Activated CD4-positive, CD25-positive, alpha-beta regulatory T cell (primary cell): ENCODE measurements around the gene RIMS1.

Experiments used
- DNase-seq, 4 experiments: peaks; one replicate each; lab custom pipeline; 2025; lab: John Stamatoyannopoulos, UW

The RIMS1 gene, protein sequence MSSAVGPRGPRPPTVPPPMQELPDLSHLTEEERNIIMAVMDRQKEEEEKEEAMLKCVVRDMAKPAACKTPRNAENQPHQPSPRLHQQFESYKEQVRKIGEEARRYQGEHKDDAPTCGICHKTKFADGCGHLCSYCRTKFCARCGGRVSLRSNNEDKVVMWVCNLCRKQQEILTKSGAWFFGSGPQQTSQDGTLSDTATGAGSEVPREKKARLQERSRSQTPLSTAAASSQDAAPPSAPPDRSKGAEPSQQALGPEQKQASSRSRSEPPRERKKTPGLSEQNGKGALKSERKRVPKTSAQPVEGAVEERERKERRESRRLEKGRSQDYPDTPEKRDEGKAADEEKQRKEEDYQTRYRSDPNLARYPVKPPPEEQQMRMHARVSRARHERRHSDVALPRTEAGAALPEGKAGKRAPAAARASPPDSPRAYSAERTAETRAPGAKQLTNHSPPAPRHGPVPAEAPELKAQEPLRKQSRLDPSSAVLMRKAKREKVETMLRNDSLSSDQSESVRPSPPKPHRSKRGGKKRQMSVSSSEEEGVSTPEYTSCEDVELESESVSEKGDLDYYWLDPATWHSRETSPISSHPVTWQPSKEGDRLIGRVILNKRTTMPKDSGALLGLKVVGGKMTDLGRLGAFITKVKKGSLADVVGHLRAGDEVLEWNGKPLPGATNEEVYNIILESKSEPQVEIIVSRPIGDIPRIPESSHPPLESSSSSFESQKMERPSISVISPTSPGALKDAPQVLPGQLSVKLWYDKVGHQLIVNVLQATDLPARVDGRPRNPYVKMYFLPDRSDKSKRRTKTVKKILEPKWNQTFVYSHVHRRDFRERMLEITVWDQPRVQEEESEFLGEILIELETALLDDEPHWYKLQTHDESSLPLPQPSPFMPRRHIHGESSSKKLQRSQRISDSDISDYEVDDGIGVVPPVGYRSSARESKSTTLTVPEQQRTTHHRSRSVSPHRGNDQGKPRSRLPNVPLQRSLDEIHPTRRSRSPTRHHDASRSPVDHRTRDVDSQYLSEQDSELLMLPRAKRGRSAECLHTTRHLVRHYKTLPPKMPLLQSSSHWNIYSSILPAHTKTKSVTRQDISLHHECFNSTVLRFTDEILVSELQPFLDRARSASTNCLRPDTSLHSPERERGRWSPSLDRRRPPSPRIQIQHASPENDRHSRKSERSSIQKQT (N-terminal part only)

DNA sequence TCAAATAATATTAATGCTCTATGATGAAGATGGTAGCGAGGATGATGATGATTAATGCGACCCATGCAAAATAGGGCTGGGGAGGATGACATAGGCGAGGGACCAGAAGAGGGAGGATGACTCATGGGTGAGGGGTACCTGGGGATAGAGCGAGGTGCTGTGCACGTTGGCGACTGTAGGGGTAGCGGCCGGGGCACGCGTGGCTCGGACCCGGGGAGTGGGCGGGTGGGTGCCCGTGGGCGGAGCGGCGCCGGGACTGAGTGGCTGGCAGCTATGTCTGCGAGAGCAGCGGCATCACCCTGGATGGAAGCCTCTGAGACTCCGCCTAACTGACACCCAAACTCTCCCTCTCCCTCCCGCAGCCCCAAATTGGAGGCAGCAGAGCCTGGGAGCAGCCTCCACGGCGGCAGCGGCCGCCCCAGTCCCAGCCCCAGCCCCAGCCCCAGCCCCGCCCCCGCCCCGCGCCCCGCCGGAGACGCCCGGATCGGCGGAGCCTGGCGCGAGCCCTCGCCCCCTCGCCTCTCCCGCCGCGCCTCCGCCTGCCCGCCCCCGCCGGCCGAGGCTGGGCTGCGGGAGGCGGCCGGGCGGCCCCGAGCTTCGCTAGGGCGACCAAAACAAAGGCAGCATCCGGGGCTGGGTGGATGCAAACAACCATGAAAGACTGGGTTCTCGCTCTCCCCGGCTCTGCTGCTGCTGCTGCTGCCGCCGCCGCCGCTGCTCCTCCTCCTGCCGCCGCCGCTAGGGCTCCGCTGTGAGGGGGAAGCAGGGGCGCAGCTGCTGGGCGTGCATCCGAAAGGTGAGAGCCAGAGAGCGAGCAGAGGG is at the start of gene RIMS1:
TSS of gene RIMS1 (plus strand) at position 367 of the 822 bp plus-strand sequence. CDS start 474 bp downstream, outside the sequence.
- no peak for DNase-seq

- DNase-seq: no peak
These were observed 35.1 kb upstream of the RIMS1 start for GRCh38 chr6:71851214-71851613.

GRCh38 chr6:71852948-71853347 is 33.4 kb upstream of the RIMS1 start:
- no peak for DNase-seq

DNA sequence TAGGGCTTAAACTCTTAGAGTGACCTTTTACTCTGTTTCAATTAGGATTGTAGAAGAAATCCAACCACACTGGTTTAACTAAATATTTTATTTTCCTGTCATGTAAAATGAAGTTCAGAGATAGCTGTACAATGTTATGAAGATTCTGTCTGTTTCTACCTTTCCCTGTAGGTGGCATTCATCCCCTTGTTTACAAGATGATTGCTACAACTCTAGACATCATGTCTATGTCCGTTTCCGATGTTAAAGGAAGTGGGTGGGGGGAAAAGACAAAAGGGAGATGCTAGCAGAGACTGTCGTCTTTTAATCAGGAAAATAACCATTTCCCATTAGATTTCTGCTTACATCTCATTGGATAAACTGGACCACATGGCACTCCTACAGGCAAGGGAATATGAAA is 30.9 kb upstream of the RIMS1 start:
- DNase-seq: no peak

GRCh38 chr6:71879016-71879415 is 7.3 kb upstream of the RIMS1 start:
- DNase-seq: no peak

DNA sequence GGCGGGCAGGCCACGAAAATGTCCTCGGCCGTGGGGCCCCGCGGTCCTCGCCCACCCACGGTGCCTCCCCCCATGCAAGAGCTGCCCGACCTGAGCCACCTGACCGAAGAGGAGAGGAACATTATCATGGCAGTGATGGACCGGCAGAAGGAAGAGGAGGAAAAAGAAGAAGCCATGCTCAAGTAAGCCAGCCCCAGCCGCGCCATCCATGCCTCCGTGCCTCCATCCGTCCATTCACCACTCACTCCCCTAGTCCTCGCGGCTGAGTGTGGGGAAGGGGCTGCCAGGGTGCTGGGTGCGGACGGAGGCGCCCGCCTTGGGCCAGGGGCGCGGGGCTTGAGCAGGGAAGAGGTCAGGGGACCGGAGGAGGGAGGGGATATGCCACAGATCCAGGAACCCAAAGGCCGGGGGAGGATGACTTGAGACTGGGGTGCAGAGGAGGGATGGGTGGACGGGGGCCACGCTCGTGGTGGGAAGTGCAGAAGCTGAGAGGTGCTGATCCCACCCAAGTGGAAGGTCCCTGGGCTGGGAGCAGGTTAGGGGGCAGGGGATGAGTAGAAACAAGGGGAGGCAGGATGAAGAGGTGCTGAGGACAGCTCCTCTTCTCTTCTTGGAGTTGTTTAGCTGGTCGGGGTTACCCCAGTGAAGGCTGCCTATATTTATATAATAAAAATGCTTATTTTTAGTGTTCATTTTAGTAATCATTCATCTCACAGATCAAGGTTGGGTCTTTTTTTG is 825 bp downstream of the RIMS1 start:
- DNase-seq: no peak

DNA sequence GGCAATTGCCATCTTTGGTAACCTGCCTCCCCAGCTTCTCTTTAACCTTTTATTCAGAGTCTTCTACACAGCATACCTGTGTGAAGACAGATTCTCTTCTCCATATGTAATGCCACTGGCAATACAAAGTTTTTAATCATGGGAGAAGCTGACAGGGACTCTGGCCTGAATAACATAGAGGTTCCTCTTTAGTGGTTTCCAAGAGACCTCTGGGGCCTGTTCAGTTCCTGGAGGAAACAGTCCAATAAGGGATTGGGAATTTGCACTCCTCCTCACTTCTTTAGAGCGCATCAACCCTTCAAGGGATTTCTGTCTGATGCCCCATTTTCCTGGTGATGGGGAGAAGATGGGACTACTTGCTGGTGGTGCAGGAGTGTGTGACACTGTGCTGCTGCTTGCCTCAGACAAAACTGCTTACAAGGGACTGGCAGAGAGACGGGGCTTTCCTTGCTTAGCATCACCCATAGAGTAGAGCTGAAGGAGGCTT is 1.4 kb downstream of the RIMS1 start:
- DNase-seq: no peak

DNA sequence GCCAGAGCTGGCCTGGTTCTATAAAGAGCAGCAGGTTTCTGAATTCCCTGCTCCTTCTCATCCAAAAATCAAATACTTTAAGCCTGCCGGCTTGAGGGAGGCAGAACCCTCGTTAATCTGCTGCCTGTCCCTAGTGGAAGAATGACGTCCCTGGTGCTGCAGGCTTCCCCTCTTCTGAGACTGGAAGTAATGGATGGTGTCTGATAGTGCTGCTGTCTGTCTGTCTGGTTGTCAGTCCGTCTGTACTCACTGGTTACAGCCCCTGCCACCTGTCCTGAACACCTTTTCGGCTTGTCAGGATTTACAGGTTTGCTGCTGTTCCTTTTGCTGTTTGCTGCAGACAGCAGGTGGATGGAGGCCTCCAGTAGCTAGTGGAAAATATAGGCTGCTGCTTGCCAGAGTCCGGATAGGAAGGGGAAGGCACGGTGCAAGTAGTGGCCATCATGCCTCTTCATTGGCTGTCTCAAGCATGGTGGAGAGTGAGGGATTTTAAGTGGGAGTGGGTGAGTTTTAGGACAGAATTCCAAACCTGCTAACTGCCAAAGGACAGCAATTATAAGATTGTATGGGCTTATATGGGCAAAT is 2.5 kb downstream of the RIMS1 start:
- no peak for DNase-seq

DNA sequence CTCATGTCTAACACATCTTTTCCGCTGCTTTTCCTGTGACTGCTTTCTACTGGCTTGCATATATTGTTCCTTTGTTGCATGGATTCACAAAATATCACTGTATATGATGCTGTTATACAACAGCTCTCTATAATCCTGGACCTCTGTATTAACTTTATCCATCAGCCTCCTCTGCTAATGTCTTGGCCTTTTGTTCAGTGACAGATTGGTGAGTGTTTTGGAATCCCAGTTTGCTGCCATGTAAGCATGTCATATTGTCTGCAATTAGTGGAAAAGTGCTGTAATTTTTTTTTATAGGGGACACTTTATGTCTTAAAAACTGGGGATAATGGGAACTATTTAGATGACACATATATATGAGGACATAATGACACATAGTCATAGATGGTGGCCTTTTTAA is 3.0 kb downstream of the RIMS1 start:
- no peak for DNase-seq

DNA sequence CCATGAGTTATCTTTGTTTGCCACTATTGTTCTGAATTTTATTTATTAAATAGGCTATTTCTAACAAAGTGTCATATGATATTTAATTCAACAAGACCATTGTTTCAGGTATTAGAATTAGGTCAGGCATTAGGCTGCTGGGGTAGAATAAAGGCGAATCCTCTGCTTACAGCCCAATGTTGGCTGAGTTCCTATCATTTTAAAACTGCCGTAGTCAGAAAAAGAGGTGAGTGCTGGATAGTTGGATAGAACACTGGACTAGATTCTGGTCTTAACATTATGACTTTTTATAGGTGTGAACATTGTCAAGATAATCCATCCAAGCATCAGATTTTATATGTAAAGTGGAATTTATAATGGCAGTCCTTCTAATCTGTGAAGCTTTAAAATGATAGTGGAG is 6.3 kb downstream of the RIMS1 start:
- no peak for DNase-seq

DNA sequence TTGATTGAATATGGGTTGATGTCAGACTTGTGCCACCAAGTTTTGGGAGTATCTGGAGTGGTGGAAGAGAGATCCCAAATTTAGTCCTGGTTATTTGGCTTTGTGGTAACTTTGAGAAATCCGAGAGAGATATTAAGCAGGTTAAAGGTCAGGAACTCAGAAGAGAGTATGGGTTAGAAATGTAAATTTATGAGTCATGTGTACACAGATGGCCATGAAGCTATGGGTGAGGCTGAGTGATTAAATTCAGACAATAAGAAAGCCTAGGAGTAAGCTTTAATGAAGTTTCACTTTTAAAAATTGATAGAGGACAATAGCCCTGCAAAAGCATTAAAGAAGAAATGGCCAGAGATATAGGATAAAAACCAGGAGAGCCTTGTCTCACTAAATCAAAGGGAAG is 14.3 kb downstream of the RIMS1 start:
- no peak for DNase-seq

- no peak for DNase-seq
These were observed 15.9 kb downstream of the RIMS1 start for GRCh38 chr6:71902261-71902660.

- no peak for DNase-seq
These were observed 20.5 kb downstream of the RIMS1 start for GRCh38 chr6:71906813-71907212.

DNA sequence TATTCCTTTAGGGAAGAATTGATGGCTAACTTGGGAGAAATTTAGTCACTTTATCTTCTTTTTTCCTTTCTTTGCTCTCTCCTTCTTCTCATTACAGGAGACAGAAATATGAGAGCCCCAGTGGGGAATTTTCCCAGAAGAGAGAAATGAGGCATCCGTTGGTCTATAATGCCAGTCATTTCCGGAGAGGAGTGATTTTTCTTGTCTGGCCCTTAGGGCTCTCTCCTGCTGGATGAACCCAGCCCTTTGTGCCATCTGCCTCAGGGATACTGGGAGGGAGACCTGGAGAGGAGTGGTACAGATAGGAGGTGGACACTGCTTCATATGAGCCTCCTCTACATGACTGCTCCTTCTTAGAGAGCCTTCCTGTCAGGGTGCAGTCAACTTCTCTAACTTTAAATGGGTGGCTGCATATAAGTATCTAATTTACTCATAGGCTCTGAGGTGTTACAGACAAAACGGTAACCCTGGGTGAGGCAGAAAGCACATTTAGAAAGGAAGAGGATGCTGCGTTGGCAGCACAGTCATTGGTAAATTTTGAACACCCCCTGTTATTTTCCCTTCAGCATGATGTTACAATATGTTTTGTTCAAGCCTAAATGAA is 21.9 kb downstream of the RIMS1 start:
- DNase-seq: no peak

- no peak for DNase-seq
These were observed 27.3 kb downstream of the RIMS1 start for GRCh38 chr6:71913444-71914234.

DNA sequence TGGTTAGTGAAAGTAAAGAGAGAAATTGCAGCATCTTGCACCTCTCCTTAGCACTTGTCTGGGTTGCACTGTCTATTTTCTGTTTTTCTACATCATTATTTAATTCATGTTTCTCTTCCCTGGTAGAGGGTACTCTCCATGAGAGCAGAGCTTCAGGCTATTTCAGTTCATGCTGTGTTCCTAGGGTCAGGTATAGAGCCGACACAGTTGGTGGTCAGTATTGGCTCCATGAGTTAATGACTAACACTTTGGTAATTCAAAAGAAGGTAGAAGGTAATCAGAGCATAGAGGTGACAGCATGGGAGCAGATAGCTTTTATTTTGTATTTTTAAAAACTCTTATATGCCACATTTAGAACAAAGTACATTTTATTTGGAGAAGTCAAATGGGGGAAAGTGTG is 42.7 kb downstream of the RIMS1 start:
- no peak for DNase-seq

DNA sequence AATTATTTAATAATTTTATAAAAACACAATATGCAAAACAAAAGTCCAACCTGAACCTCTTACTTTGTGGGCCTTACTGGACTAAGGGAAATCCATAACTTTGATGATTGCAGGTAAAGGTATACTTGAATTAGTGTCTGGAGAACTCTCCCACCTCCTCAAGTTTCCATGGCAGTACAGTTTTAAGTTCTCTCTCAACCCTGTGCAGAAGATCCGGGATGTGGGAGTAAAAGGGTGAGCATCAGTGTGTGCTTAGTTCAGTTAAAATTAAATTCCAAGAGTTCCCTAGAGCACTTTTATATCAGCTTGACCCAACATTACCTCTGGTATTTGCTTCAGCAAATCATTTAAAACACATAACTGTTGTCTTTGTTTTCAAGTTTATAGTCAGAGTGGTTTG is 47.5 kb downstream of the RIMS1 start:
- DNase-seq: no peak

GRCh38 chr6:71965404-71965803 is 79.1 kb downstream of the RIMS1 start:
- DNase-seq: no peak

- DNase-seq: no peak
These were observed 81.1 kb downstream of the RIMS1 start for GRCh38 chr6:71967436-71967835.
